K562 (cell line): ENCODE measurements around the gene PDE6B. TPM values are rescaled to one million over a fixed set of nuclear protein-coding genes. Genes with fewer than 3 reads are reported as not detected.

Experiments
- ARHGAP35 ChIP-seq: fragments of 450-650 bp; IDR thresholded peaks from 2 replicates; pipeline ENCODE4 v1.6.1; 2018; ENCODE audit not compliant: partially characterized antibody
- ARID1B ChIP-seq: fragments of 450-650 bp; IDR thresholded peaks from 2 replicates; pipeline ENCODE4 v1.6.1; 2016; ENCODE audit warnings: antibody characterized with exemption, mild to moderate bottlenecking, inconsistent platforms
- BMI1 ChIP-seq: fragments of 150-350 bp; IDR thresholded peaks from 2 replicates; pipeline ENCODE4 v1.6.1; 2014; ENCODE audit warnings: low read length
- CBFB ChIP-seq: sonication (generic); formaldehyde crosslinking; IDR thresholded peaks from 2 replicates; pipeline ENCODE4 v1.4.0; 2020; ENCODE audit warnings: mild to moderate bottlenecking, missing genetic modification reagents
- CBX5 ChIP-seq: IDR thresholded peaks from 2 replicates; pipeline ENCODE4 v1.6.1; 2014; ENCODE audit warnings: low read depth, borderline replicate concordance
- DLX4 ChIP-seq: fragments of 250-450 bp; sonication (Bioruptor Pico); IDR thresholded peaks from 2 replicates; pipeline ENCODE4 v1.6.1; 2021; ENCODE audit warnings: mild to moderate bottlenecking
- DMBX1 ChIP-seq: fragments of 250-450 bp; sonication (Bioruptor Pico); IDR thresholded peaks from 2 replicates; pipeline ENCODE4 v1.8.0; 2022; ENCODE audit warnings: inconsistent platforms, mild to moderate bottlenecking, moderate library complexity, borderline replicate concordance
- GATAD2A ChIP-seq: fragments of 450-650 bp; IDR thresholded peaks from 2 replicates; pipeline ENCODE4 v1.6.1; 2017
- HES1 ChIP-seq: fragments of 450-650 bp; IDR thresholded peaks from 2 replicates; pipeline ENCODE4 v1.6.1; 2016; ENCODE audit warnings: low read depth, mild to moderate bottlenecking, moderate library complexity
- HNRNPUL1 ChIP-seq: fragments of 200-400 bp; formaldehyde crosslinking; IDR thresholded peaks from 2 replicates; pipeline ENCODE4 v1.6.1; 2017; ENCODE audit warnings: low read length
- PBX2 ChIP-seq, 2 experiments: IDR thresholded peaks in 1 of 2; conservative IDR thresholded peaks in 1 of 2; 2 replicates each; pipeline ENCODE4 v1.6.1; 2016; ENCODE audit warnings: low read depth in 2 of 2, mild to moderate bottlenecking in 1 of 2, missing compliant biosample characterization in 1 of 2, missing genetic modification characterization in 1 of 2, moderate library complexity in 1 of 2
- PHB ChIP-seq: fragments of 250-450 bp; sonication (Bioruptor Pico); IDR thresholded peaks from 2 replicates; pipeline ENCODE4 v1.5.0; 2021
- POLR2AphosphoS5 ChIP-seq: IDR thresholded peaks from 2 replicates; pipeline ENCODE4 v1.6.1; 2011; ENCODE audit warnings: mild to moderate bottlenecking, low read depth, low read length, moderate library complexity; ENCODE audit not compliant: control insufficient read depth, insufficient read depth
- RFX7 ChIP-seq: fragments of 250-450 bp; sonication (Bioruptor Pico); IDR thresholded peaks from 2 replicates; pipeline ENCODE4 v1.5.1; 2021; ENCODE audit warnings: mild to moderate bottlenecking
- TAF1 ChIP-seq: IDR thresholded peaks from 2 replicates; pipeline ENCODE4 v1.6.1; 2011; ENCODE audit warnings: mild to moderate bottlenecking, low read length, moderate library complexity; ENCODE audit not compliant: insufficient read depth, control insufficient read depth, severe bottlenecking; ENCODE audit errors: extremely low read depth
- TAF9B ChIP-seq: fragments of 450-650 bp; IDR thresholded peaks from 2 replicates; pipeline ENCODE4 v1.6.1; 2018; ENCODE audit warnings: mild to moderate bottlenecking; ENCODE audit not compliant: partially characterized antibody
- TARDBP ChIP-seq: fragments of 450-650 bp; IDR thresholded peaks from 2 replicates; pipeline ENCODE4 v1.6.1; 2016
- TEAD2 ChIP-seq: fragments of 450-650 bp; IDR thresholded peaks from 2 replicates; pipeline ENCODE4 v1.6.1; 2016; ENCODE audit warnings: missing genetic modification characterization, control low read depth, missing compliant biosample characterization
- TEAD4 ChIP-seq, 2 experiments: sonication (generic) in 1 of 2; formaldehyde crosslinking in 1 of 2; IDR thresholded peaks; 2 replicates each; pipeline versions ENCODE4 v1.6.1 to v1.8.0; 2012 to 2022; ENCODE audit warnings: borderline replicate concordance in 1 of 2, inconsistent platforms in 1 of 2, low read length in 1 of 2, mild to moderate bottlenecking in 1 of 2, missing genetic modification reagents in 1 of 2
- TGIF2 ChIP-seq: sonication (generic); formaldehyde crosslinking; IDR thresholded peaks from 2 replicates; pipeline ENCODE4 v1.8.1; 2022; ENCODE audit warnings: mild to moderate bottlenecking, missing genetic modification reagents, moderate library complexity
- TRIM28 ChIP-seq: fragments of 450-650 bp; IDR thresholded peaks from 2 replicates; pipeline ENCODE4 v1.6.1; 2017
- ZNF830 ChIP-seq: fragments of 250-450 bp; sonication (Bioruptor Pico); IDR thresholded peaks from 2 replicates; pipeline ENCODE4 v1.5.0; 2021; ENCODE audit warnings: mild to moderate bottlenecking
- polyA plus RNA-seq, 8 experiments: library from polyadenylated mRNA; depleted of rRNA in 4 of 8; stranded (reverse) in 5 of 8; unstranded in 3 of 8; fragments of >200 nt; fragmentation: Nextera tagmentation in 2 of 8; fragmentation: Illumina TruSeq in 1 of 8; extraction: Ambion mirVana in 2 of 8; extraction: Trizol in 1 of 8; gene quantifications; 2 replicates each; pipeline versions ENCODE4 v1.2.1 to v1.2.3, GENCODE V29; 2011 to 2014; ENCODE audit warnings: inconsistent platforms in 1 of 8, missing spikeins in 1 of 8
- total RNA-seq, 7 experiments: library from RNA; depleted of rRNA in 6 of 7; stranded (reverse); fragments of >200 nt in 6 of 7; fragmentation: Illumina TruSeq in 2 of 7; extraction: Trizol in 2 of 7; gene quantifications; 2 replicates each; pipeline versions ENCODE4 v1.2.1 to v1.2.3, GENCODE V29; 2011 to 2021; ENCODE audit warnings: low replicate concordance in 1 of 7
- TF ChIP-seq, protein P1 (sequence below): fragments of 450-650 bp; IDR thresholded peaks from 2 replicates; pipeline ENCODE4 v1.7.1; 2018; ENCODE audit warnings: mild to moderate bottlenecking, low read depth; ENCODE audit not compliant: partially characterized antibody

Gene PDE6B
- total and polyA plus RNA-seq, 9 of the 15 experiments (the other 6 are each of a cell fraction or from before 2014, with no cell fraction given) = 0.04 TPM; not detected in 8

DNA sequence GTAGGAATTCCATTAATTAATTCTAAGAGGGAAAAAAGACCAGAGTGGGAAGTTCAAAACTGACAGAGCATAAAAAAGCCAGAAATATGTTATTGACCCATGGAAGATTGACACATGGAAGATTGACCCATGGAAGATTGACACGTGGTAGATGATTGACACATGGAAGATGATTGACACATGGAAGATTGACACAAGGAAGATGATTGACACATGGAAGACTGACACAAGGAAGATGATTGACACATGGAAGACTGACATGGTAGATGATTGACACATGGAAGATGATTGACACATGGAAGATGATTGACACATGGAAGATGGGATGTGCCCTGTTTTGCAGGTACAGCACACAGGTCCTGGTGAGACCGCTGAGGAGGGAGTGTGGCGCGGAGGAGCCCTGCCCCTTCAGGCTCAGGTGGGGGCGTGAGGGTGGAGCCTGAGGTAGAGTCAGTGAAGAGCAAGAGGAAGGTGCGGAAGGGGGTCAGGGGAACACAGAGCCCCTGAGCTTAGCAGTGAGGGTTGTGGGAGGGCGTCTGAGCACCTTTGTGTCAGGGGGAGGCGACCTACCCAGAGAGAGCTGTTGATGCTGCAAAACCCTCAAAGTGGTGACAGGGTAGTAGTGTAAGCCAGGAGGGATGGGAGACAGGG, 15.8 kb upstream of the PDE6B start (continued):
- TF ChIP-seq POLR2AphosphoS5 (peak; percentile 53; the same call in 1 of the 2 replicates), TEAD2 (tag) (no peak), GATAD2A (no peak), RFX7 (CRISPR knock-in tag) (no peak), TEAD4 (IDR thresholded peaks at IDR 0.05; ENCODE audit: low read length) (peak; percentile 32; the same call in 1 of the 2 replicates), TEAD4 (CRISPR knock-in tag; IDR thresholded peaks at IDR 0.05; ENCODE audit: borderline replicate concordance) (no peak), TAF9B (no peak), TAF1 (no peak), CBFB (CRISPR knock-in tag) (no peak), BMI1 (no peak), ARID1B (0 out of 2 replicates have a peak, but pooled peaks have one; percentile 25), CBX5 (peak; percentile 32; the same call in 1 of the 2 replicates), DLX4 (CRISPR knock-in tag) (no peak), TGIF2 (CRISPR knock-in tag) (no peak), HNRNPUL1 (no peak), TARDBP (no peak), ARHGAP35 (peak; percentile 100), PBX2 (CRISPR knock-in tag; IDR thresholded peaks at IDR 0.05; ENCODE audit: low read depth) (peak; percentile 84), PBX2 (tag; conservative IDR thresholded peaks at IDR 0.05; ENCODE audit: low read depth) (peak; percentile 99), HES1 (no peak), ZNF830 (CRISPR knock-in tag) (no peak), TRIM28 (peak; percentile 85), DMBX1 (CRISPR knock-in tag) (no peak), PHB (CRISPR knock-in tag) (no peak)
- TF ChIP-seq, protein P1, sequence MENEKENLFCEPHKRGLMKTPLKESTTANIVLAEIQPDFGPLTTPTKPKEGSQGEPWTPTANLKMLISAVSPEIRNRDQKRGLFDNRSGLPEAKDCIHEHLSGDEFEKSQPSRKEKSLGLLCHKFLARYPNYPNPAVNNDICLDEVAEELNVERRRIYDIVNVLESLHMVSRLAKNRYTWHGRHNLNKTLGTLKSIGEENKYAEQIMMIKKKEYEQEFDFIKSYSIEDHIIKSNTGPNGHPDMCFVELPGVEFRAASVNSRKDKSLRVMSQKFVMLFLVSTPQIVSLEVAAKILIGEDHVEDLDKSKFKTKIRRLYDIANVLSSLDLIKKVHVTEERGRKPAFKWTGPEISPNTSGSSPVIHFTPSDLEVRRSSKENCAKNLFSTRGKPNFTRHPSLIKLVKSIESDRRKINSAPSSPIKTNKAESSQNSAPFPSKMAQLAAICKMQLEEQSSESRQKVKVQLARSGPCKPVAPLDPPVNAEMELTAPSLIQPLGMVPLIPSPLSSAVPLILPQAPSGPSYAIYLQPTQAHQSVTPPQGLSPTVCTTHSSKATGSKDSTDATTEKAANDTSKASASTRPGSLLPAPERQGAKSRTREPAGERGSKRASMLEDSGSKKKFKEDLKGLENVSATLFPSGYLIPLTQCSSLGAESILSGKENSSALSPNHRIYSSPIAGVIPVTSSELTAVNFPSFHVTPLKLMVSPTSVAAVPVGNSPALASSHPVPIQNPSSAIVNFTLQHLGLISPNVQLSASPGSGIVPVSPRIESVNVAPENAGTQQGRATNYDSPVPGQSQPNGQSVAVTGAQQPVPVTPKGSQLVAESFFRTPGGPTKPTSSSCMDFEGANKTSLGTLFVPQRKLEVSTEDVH = no peak
